PFSK-1 (cell line): Measurements from ENCODE around the gene HYCC2.

ENCODE experiments used
- FOXP2 ChIP-seq: optimal IDR thresholded peaks from 2 replicates; pipeline ENCODE3; 2011; ENCODE audit warnings: borderline replicate concordance, control low read depth, inconsistent platforms; ENCODE audit not compliant: insufficient read depth; ENCODE audit errors: extremely low read length, extremely low read depth
- POLR2AphosphoS5 ChIP-seq: IDR thresholded peaks from 2 replicates; pipeline ENCODE4 v1.6.1; 2012; ENCODE audit warnings: low read depth, mild to moderate bottlenecking, control low read depth, low read length, moderate library complexity
- REST ChIP-seq, 2 experiments: IDR thresholded peaks; 2 replicates each; pipeline versions ENCODE4 v1.6.1 to v1.8.0; 2011 to 2012; ENCODE audit warnings: low read depth in 2 of 2, low read length in 2 of 2, control low read depth in 1 of 2, inconsistent platforms in 1 of 2, mild to moderate bottlenecking in 1 of 2, moderate library complexity in 1 of 2; ENCODE audit not compliant: insufficient read depth in 1 of 2
- SIN3A ChIP-seq: IDR thresholded peaks from 2 replicates; pipeline ENCODE4 v1.6.1; 2012; ENCODE audit warnings: mild to moderate bottlenecking, low read length, moderate library complexity, borderline replicate concordance; ENCODE audit not compliant: insufficient read depth
- TAF1 ChIP-seq: IDR thresholded peaks from 2 replicates; pipeline ENCODE4 v1.6.1; 2012; ENCODE audit warnings: low read length, control low read depth, borderline replicate concordance; ENCODE audit not compliant: insufficient read depth

The HYCC2 gene

GRCh38 chr2:201070948-201071478, 458 bp downstream of the HYCC2 start:
- TF ChIP-seq REST (IDR thresholded peaks at IDR 0.05; ENCODE audit: insufficient read depth in 1 of 2, low read depth in 2 of 2, low read length in 2 of 2), result no peak
- no peak for TF ChIP-seq FOXP2
- no peak for TF ChIP-seq TAF1
- TF ChIP-seq POLR2AphosphoS5, result no peak
- TF ChIP-seq SIN3A, result no peak

- TF ChIP-seq POLR2AphosphoS5 (no peak), TAF1 (no peak), FOXP2 (no peak)
Measured at GRCh38 chr2:201064797-201065329, 6.6 kb downstream of the HYCC2 start.

GRCh38 chr2:201059961-201060755, 11.3 kb downstream of the HYCC2 start:
- no peak for TF ChIP-seq POLR2AphosphoS5
- TF ChIP-seq FOXP2, result no peak
- no peak for TF ChIP-seq TAF1
- TF ChIP-seq REST (IDR thresholded peaks at IDR 0.05; ENCODE audit: insufficient read depth in 1 of 2, low read depth in 2 of 2, low read length in 2 of 2), result no peak
- no peak for TF ChIP-seq SIN3A

GRCh38 chr2:201058914-201059313, 12.6 kb downstream of the HYCC2 start:
- TF ChIP-seq FOXP2 (no peak), TAF1 (no peak), POLR2AphosphoS5 (no peak), SIN3A (no peak), REST (IDR thresholded peaks at IDR 0.05; ENCODE audit: insufficient read depth in 1 of 2, low read depth in 2 of 2, low read length in 2 of 2) (no peak)

- TF ChIP-seq TAF1 (no peak), REST (IDR thresholded peaks at IDR 0.05; ENCODE audit: insufficient read depth in 1 of 2, low read depth in 2 of 2, low read length in 2 of 2) (no peak), POLR2AphosphoS5 (no peak), SIN3A (no peak), FOXP2 (no peak)
Measured at GRCh38 chr2:201057715-201058248, 13.7 kb downstream of the HYCC2 start.
